Hematopoietic multipotent progenitor cell (in vitro differentiated cells): ENCODE results near the gene APOBEC4. TPM values are rescaled to one million over a fixed set of nuclear protein-coding genes. Genes with fewer than 3 reads are reported as not detected.
"Not testable (repeated sequence)": the region's sequence is repeated elsewhere in the genome, so short reads cannot be mapped to it uniquely, and the experiment has no call there.

Source experiments
- DNase-seq, 3 donors: peaks; one replicate each; pipeline ENCODE4 v3.0.0-alpha.2; 2011 to 2015; ENCODE audit warnings: low read depth in 2 of 3, low spot score in 2 of 3
- total RNA-seq: library from RNA; depleted of rRNA; stranded (reverse); fragments of >200 nt; gene quantifications from one replicate; pipeline ENCODE4 v1.2.3, GENCODE V29; 2012

The APOBEC4 gene
- total RNA-seq, 1 donor, result not detected

GRCh38 chr1:183635606-183636333 is 17.3 kb downstream of the APOBEC4 start, which contains the start of gene ARPC5:
Gene ARPC5 (minus strand): TSS chr1:183635783. CDS start chr1:183635659, 124 bp downstream.
- peak; percentile 96 to 98 (median 98) for DNase-seq

- no peak for DNase-seq
Observed at GRCh38 chr1:183635099-183635605, 18.0 kb downstream of the APOBEC4 start.

DNA sequence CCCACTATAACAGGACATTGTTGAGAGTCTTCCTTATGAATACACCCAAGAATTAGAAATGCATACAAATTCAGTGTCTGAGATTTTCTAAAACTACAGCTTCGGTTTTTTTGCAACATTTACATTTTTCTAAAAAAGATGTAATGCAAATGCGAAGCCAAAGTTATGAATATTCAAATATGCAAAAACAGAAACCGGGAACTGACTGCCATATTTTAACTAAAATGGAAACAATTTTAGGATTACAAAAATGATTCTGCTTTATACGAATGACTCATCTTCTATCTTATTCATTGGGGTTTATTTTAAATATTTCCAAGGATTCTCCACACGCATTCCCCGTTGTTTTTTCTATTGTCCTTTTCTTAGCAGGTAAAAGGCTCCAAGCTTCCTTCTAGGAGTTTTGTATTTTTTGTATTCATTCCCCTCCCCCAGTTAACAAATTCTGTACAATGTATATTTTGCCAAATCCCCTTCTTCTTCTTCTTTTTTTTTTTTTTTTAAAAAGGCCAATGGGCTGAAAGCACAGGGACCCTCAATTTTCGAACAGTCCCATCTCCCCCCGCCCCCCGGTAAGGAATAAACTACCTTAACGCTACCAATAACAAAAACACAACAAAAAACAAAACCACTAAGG is 18.6 kb downstream of the APOBEC4 start:
- no peak for DNase-seq

- peak in 2 of 3 donors; percentile 50 to 64 for DNase-seq
Observed at GRCh38 chr1:183633676-183634343, 19.3 kb downstream of the APOBEC4 start.

- no peak for DNase-seq
Observed at GRCh38 chr1:183632964-183633363, 20.2 kb downstream of the APOBEC4 start.

DNA sequence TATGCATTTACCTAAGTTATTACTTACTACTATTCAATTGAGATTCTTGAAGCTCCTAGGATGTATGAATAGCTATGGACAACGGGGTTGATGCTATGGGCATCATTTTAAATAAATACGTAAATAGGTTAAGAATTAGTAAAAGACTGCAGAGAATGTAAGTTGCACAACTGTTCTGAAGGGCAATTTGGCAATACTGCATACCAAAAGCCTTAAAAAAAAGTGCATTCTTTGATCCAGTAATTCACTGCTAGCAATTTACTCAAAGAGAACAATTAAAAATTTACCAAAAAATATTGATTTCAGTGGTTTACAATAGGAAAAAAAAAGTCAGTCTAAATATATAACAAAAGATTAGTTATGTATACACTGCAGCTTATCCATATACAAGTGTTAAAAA is 21.0 kb downstream of the APOBEC4 start:
- DNase-seq, result no peak

DNA sequence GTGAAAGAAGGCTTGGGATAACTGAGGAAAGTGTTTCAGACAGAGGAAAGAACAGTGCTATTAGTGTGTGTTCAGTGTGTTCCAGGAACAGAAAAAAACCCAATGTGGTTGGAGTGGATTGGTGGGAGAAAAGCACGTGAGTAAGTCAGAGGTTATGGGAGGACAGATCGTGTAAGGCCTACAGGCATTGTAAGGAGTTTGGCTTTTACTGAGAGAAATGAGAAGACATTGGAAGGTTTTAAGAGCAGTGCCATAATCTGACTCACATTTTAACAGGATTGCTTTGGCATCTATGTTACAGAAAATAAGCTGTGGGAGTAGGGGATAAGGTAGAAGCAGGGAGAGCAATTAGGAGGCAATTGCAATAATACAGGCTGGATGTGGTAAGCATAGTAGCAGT is 22.4 kb downstream of the APOBEC4 start:
- DNase-seq, result no peak

DNA sequence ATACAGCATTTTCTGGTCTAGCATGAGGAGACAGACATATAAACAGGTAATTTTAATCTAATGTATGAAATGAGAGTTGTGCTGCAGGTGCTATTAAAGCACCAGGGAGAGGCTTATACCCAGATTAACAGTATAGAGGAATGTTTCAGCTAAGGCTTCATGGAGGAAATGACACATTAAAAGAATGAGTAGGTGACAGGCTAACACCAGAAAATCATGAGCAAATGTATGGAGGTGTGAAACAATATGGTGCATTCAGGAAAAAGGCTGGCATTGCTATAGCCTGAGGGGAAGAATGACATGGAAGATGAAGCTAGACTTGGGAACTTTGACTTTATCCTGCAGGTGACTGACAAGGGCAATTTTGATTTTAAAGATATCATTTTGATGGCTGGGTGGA is 24.6 kb downstream of the APOBEC4 start:
- no peak for DNase-seq

- DNase-seq, result not testable (repeated sequence)
Observed at GRCh38 chr1:183626236-183626635, 26.9 kb downstream of the APOBEC4 start.

- DNase-seq, result peak in 2 of 3 donors; percentile 70 to 85
Observed at GRCh38 chr1:183622884-183623785, 30.0 kb downstream of the APOBEC4 start.

DNA sequence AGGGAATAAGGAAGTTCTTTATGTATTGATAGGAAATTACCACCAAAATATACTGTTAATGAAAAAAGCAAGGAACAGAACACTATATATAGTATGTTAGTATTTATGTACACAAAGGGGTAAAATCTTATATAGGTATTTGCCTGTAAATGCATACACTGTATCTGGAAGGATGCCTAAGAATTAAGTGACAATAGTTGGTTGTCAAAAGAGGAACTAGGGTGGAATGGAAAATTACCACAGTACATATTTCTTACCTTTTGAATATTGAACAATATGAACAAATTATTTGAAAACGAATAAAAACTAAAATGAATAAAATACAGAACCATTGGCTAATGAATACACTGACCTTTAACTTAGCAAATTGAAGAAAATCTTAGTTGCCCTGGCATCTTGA is 31.1 kb downstream of the APOBEC4 start:
- peak in 1 of 3 donors; percentile 33 for DNase-seq

DNA sequence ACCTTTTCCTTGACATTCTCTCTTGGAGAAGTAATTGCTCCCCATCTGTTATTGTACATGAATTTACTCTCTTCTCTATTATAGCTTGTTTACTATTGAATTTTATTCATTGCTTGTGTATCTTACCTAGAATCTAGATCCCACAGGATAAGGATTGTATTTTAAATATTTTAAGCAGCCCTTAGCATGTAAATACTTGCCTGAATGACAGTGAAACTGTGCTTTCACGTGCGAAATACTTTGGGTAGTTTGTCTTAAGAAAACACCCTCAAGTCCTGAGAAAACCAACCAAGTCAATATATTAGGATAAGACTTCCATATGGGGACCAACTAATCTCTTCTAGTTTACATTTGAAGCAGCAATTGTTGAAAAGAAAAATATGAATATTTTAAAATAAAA is 32.8 kb downstream of the APOBEC4 start:
- no peak for DNase-seq

DNA sequence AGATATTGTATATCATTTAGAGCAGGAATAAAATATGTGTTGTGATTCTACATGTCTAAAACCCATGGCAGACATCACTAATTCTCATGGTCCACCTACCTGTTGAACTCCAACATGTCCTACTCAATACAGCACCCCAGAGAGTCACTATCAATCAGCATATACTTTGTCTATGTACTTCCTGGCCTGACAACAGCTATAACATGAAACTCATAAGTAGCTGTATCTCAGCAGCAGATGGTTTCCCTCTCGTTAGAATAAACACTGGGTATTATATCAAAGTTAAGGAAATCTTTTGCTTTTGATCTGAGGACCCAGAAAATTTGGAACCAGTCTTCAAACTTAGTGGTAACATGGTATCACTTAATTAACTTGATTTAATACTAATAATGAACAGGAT is 33.3 kb downstream of the APOBEC4 start:
- DNase-seq, result no peak

DNA sequence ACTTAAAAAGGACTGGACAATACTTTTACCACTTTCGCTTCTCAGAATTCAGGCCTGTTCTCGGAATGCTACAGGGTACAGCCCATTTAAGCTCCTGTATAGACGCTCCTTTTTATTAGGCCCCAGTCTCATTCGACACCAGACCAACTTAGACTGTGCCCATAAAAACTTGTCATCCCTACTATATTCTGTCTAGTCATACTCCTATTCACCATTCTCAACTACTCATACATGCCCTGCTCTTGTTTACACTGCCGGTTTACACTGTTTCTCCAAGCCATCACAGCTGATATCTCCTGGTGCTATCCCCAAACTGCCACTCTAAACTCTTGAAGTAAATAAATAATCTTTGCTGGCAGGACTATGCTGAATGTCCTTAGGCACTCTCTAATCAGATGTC is 34.9 kb downstream of the APOBEC4 start:
- DNase-seq, result not testable (repeated sequence)

GRCh38 chr1:183612975-183613374 is 40.1 kb downstream of the APOBEC4 start:
- DNase-seq, result not testable (repeated sequence)

DNA sequence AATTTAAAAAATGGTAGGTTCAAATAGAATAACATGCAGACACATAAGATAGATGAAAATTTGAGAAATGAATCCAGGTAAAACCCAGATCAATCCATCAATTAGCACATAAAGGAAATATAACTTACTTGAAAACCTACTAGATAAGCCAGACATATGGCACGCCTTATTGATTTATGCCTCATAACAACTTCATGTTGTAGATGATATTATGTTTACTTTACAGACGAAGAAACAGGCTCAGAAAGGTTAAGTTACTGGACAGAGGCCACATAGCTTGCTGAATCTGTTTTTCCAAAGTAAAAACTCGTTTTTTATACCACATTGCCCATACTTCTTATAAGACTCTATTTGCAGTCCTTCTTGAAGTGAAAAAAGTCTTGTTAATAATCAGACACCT is 40.7 kb downstream of the APOBEC4 start:
- DNase-seq, result no peak

DNA sequence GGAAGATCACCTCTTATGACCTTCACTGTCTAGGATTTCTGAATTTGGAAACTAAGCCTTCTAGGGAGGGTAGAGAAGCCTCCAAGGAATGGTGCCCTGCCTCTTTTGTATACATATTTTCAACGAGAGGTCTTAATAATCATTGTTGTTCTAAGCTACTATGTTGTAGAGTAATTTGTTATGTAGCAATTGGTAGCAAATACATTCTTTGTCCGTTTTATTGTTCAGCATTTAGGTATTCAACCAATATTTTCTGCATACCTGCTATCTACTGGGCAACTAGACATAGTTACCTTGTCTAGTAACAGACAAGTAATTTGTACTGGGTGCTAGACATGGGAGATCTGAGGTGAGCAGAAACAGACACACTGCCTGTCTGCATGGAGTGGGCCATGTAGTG is 42.1 kb downstream of the APOBEC4 start:
- no peak for DNase-seq

DNA sequence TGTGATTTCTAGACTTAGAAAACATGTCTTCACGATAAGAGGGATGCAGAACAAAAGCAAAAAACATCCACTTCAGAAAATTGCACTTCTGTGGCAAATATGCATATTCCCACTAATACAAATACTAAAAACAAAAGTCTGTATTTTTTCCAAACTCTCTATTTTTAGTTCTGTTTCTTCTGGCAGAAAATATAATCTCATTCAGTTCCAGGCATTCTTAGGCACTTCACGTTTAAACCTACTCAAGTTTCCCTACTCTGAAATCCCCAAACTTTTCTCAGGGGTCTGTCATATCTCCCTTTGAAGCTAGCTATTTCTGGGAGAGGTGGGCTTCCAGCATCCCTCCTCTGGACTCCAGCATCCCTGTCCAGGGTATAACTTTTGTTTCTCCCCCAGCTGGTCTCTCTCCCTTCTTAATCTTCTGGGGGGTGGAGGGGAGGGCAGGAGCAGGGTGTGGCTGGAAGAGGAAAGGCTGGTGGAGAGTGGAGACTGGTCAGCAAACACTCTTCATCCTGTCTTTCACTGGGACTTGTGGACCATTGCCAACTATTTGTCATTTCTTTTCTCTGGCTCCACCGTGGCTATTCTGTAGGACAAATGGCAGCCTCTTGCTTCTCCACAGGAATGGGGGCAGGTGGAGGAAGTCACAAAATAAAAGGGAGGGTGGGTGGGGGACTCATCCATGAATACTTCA is 43.2 kb downstream of the APOBEC4 start:
- DNase-seq, result no peak

GRCh38 chr1:183609313-183609712 is 43.8 kb downstream of the APOBEC4 start:
- peak in 2 of 3 donors; percentile 29 to 67 for DNase-seq
